Mesothelial cell of epicardium (in vitro differentiated cells): ENCODE measurements around the gene TYRO3. TPM values are rescaled to one million over a fixed set of nuclear protein-coding genes. Genes with fewer than 3 reads are reported as not detected.

ENCODE experiments used
- DNase-seq, 2 experiments: peaks; one replicate each; pipeline ENCODE4 v3.0.0; 2021; ENCODE audit warnings: low spot score in 2 of 2; ENCODE audit not compliant: unreplicated experiment in 2 of 2
- H3K27ac Mint-ChIP-seq: 2 replicates; pipeline ENCODE4 v1.8.0; 2021; ENCODE audit warnings: mixed read lengths
- H3K27me3 Mint-ChIP-seq: 2 replicates; pipeline ENCODE4 v1.8.0; 2021; ENCODE audit warnings: low read depth, mixed read lengths
- H3K36me3 Mint-ChIP-seq: 2 replicates; pipeline ENCODE4 v1.8.0; 2021; ENCODE audit warnings: mixed read lengths
- H3K4me1 Mint-ChIP-seq: 2 replicates; pipeline ENCODE4 v1.8.0; 2021; ENCODE audit warnings: mixed read lengths
- H3K4me3 Mint-ChIP-seq: 2 replicates; pipeline ENCODE4 v1.8.0; 2021; ENCODE audit warnings: mild to moderate bottlenecking, moderate library complexity, mixed read lengths
- H3K9me3 Mint-ChIP-seq: 2 replicates; pipeline ENCODE4 v1.8.0; 2021; ENCODE audit warnings: mixed read lengths
- total RNA-seq: library from RNA; stranded (reverse); gene quantifications from 3 replicates; pipeline ENCODE4 v1.2.1, GENCODE V29; 2021
- TF ChIP-seq, protein P1 (sequence below): fragments of 200-600 bp; sonication (generic); IDR thresholded peaks from one replicate; pipeline ENCODE4 v1.5.0; 2021; ENCODE audit warnings: antibody characterized with exemption; ENCODE audit not compliant: unreplicated experiment

The TYRO3 gene
- total RNA-seq, 1 donor from 2014 or later = 94.4 TPM

DNA sequence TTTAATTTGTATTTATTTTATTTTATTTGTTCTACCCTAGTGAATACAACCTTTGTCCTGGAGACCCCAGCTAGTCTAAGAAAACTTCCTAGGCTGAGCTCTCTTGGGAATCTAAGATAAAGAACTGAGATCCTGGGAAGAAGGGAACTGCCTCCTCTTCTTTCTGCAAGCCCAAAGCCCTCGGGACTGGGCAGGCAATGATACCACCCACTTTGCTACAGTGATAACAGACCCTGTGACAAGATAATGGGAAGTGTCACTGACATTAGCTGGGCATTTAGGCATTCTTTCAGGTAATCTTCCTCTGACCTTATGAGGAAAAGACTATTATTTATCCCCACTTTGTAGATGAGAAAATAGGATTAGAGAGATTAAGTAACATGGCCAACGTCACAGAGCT, 15.1 kb downstream of the TYRO3 start:
- peaks cover 35% of the 10 kb centered on the region for H3K36me3 Mint-ChIP-seq

DNA sequence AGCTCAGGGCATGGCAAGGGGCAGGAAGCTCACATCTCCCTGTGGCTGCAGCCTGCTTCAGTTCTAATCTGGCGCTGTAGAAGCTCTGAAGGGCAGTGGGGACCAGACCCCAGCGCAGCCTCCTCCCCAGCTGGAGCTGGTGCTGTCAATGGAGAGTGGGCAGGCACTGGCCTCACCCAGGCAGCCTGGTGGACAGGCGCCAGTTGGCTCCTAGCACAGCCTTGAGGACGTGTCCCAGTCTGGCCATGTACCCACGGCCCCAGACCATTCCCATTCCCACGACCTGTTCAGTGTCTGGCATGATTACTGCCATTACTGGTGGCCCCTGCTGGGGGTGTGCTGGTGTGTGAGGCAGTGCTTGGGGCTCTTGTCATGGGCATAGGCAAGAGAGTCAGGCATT, 16.3 kb downstream of the TYRO3 start:
- Mint-ChIP-seq H3K27ac (no peak overlapping the region), H3K27me3 (no peaks in the 10 kb centered on the region), H3K4me1 (no peaks in the 10 kb centered on the region), H3K9me3 (no peaks in the 10 kb centered on the region), H3K4me3 (no peak overlapping the region), H3K36me3 (peaks cover 31% of the 10 kb centered on the region)
- DNase-seq = no peak
- TF ChIP-seq, protein P1, sequence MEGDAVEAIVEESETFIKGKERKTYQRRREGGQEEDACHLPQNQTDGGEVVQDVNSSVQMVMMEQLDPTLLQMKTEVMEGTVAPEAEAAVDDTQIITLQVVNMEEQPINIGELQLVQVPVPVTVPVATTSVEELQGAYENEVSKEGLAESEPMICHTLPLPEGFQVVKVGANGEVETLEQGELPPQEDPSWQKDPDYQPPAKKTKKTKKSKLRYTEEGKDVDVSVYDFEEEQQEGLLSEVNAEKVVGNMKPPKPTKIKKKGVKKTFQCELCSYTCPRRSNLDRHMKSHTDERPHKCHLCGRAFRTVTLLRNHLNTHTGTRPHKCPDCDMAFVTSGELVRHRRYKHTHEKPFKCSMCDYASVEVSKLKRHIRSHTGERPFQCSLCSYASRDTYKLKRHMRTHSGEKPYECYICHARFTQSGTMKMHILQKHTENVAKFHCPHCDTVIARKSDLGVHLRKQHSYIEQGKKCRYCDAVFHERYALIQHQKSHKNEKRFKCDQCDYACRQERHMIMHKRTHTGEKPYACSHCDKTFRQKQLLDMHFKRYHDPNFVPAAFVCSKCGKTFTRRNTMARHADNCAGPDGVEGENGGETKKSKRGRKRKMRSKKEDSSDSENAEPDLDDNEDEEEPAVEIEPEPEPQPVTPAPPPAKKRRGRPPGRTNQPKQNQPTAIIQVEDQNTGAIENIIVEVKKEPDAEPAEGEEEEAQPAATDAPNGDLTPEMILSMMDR = no peak

More for the DNA sequence above, 15.1 kb downstream of the TYRO3 start:
- Mint-ChIP-seq H3K27me3 (no peaks in the 10 kb centered on the region), H3K4me3 (no peak overlapping the region), H3K9me3 (no peaks in the 10 kb centered on the region), H3K27ac (no peak overlapping the region), H3K4me1 (peaks cover 1% of the 10 kb centered on the region)
- TF ChIP-seq, protein P1 = no peak
- no peak for DNase-seq

DNA sequence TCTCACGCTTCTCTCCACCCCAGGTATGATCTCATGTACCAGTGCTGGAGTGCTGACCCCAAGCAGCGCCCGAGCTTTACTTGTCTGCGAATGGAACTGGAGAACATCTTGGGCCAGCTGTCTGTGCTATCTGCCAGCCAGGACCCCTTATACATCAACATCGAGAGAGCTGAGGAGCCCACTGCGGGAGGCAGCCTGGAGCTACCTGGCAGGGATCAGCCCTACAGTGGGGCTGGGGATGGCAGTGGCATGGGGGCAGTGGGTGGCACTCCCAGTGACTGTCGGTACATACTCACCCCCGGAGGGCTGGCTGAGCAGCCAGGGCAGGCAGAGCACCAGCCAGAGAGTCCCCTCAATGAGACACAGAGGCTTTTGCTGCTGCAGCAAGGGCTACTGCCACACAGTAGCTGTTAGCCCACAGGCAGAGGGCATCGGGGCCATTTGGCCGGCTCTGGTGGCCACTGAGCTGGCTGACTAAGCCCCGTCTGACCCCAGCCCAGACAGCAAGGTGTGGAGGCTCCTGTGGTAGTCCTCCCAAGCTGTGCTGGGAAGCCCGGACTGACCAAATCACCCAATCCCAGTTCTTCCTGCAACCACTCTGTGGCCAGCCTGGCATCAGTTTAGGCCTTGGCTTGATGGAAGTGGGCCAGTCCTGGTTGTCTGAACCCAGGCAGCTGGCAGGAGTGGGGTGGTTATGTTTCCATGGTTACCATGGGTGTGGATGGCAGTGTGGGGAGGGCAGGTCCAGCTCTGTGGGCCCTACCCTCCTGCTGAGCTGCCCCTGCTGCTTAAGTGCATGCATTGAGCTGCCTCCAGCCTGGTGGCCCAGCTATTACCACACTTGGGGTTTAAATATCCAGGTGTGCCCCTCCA, 19.1 kb downstream of the TYRO3 start:
- Mint-ChIP-seq H3K4me1 (peaks cover 7% of the 10 kb centered on the region), H3K9me3 (no peaks in the 10 kb centered on the region), H3K27me3 (no peaks in the 10 kb centered on the region), H3K36me3 (peaks cover 17% of the 10 kb centered on the region), H3K4me3 (no peak overlapping the region), H3K27ac (no peak overlapping the region)
- TF ChIP-seq, protein P1 = no peak
- no peak for DNase-seq

DNA sequence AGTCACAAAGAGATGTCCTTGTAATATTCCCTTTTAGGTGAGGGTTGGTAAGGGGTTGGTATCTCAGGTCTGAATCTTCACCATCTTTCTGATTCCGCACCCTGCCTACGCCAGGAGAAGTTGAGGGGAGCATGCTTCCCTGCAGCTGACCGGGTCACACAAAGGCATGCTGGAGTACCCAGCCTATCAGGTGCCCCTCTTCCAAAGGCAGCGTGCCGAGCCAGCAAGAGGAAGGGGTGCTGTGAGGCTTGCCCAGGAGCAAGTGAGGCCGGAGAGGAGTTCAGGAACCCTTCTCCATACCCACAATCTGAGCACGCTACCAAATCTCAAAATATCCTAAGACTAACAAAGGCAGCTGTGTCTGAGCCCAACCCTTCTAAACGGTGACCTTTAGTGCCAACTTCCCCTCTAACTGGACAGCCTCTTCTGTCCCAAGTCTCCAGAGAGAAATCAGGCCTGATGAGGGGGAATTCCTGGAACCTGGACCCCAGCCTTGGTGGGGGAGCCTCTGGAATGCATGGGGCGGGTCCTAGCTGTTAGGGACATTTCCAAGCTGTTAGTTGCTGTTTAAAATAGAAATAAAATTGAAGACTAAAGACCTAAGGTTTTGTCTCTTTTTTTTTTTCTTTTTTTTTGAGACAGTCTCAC, 19.8 kb downstream of the TYRO3 start:
- H3K4me3 Mint-ChIP-seq = no peak overlapping the region

DNA sequence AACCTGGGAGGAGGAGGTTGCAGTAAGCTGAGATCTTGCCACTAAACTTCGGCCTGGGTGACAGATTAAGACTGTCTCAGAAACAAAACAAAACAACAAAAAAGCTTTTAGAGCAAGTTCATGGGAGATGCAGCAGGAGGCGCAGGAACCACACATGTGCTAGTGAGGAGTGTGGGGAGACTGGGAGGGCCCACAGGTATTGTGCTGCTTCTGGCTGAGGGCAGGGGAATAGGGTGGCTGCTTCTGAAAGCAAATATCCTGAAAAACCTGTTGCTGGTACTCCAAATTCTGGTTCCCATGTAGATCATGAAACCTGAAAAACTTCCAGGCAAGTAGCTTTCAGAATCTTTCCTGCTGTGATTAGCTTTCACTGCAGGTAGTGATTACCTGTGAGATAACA, 22.1 kb downstream of the TYRO3 start:
- H3K27ac Mint-ChIP-seq = peak overlapping the region; percentile 50
- H3K36me3 Mint-ChIP-seq = no peaks in the 10 kb centered on the region
- H3K27me3 Mint-ChIP-seq = no peaks in the 10 kb centered on the region
- H3K4me3 Mint-ChIP-seq = no peak overlapping the region
- H3K4me1 Mint-ChIP-seq = peaks cover 15% of the 10 kb centered on the region
- TF ChIP-seq, protein P1 = peak; percentile 16
- no peak for DNase-seq
- no peaks in the 10 kb centered on the region for H3K9me3 Mint-ChIP-seq

More for the DNA sequence above, 19.8 kb downstream of the TYRO3 start:
- DNase-seq = no peak
- H3K36me3 Mint-ChIP-seq = peaks cover 11% of the 10 kb centered on the region
- H3K27me3 Mint-ChIP-seq = no peaks in the 10 kb centered on the region
- H3K4me1 Mint-ChIP-seq = peaks cover 7% of the 10 kb centered on the region
- H3K27ac Mint-ChIP-seq = peak overlapping the region; percentile 39
- no peaks in the 10 kb centered on the region for H3K9me3 Mint-ChIP-seq
- TF ChIP-seq, protein P1 = no peak
